Measurements from ENCODE around the gene TNFRSF11A.

TNFRSF11A gene

DNA sequence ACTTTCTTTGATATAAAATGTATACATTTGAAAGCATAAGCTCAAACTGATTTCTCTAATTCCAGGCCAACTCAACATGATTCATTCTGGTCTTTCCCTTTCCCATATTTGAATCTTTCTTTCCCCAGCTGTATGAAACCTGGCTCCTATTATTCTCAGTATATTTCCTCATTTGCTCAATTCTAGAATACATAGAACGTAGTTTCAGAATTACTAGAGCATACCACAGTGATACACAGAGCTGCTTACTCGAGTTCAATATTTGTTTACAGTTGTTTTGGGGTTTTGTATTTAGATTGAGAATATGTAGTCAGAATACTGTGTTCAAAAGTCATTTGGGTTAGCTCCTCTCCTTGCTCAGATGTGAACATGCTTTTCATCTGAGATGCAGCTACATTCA, 43.0 kb downstream of the TNFRSF11A start:
- H3K27ac ChIP-seq (ENCODE audit: poor library complexity, severe bottlenecking), result no peak overlapping the region
- no peaks in the 10 kb centered on the region for H3K4me1 ChIP-seq (ENCODE audit: insufficient read depth, poor library complexity, severe bottlenecking)
- H3K9me3 ChIP-seq (ENCODE audit: severe bottlenecking), result no peaks in the 10 kb centered on the region
- H3K27me3 ChIP-seq (ENCODE audit: insufficient read depth, poor library complexity, severe bottlenecking), result no peaks in the 10 kb centered on the region
- no peak overlapping the region for H3K4me3 ChIP-seq (ENCODE audit: severe bottlenecking)
- DNase-seq (ENCODE audit: low spot score), result no peak
- H3K36me3 ChIP-seq (ENCODE audit: low read depth), result no peaks in the 10 kb centered on the region
- TF ChIP-seq, protein P1, sequence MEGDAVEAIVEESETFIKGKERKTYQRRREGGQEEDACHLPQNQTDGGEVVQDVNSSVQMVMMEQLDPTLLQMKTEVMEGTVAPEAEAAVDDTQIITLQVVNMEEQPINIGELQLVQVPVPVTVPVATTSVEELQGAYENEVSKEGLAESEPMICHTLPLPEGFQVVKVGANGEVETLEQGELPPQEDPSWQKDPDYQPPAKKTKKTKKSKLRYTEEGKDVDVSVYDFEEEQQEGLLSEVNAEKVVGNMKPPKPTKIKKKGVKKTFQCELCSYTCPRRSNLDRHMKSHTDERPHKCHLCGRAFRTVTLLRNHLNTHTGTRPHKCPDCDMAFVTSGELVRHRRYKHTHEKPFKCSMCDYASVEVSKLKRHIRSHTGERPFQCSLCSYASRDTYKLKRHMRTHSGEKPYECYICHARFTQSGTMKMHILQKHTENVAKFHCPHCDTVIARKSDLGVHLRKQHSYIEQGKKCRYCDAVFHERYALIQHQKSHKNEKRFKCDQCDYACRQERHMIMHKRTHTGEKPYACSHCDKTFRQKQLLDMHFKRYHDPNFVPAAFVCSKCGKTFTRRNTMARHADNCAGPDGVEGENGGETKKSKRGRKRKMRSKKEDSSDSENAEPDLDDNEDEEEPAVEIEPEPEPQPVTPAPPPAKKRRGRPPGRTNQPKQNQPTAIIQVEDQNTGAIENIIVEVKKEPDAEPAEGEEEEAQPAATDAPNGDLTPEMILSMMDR (IDR thresholded peaks at IDR 0.05; ENCODE audit: poor library complexity, severe bottlenecking), result no peak
- ATAC-seq (ENCODE audit: low read depth), result no peak

DNA sequence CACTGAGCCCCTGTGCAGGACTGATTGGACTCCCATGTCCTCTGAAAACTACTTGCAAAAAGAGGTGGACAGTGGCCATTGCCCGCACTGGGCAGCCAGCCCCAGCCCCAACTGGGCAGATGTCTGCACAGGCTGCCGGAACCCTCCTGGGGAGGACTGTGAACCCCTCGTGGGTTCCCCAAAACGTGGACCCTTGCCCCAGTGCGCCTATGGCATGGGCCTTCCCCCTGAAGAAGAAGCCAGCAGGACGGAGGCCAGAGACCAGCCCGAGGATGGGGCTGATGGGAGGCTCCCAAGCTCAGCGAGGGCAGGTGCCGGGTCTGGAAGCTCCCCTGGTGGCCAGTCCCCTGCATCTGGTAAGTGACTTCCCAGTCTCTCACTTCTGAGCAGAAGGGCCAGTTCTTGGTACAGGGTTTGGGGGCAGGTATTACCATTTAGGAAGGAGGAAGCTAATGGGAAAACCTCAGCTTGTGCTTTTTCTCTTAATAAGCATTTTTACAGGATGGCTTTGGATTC, 44.1 kb downstream of the TNFRSF11A start:
- TF ChIP-seq, protein P1 (IDR thresholded peaks at IDR 0.05; ENCODE audit: poor library complexity, severe bottlenecking), result no peak
- DNase-seq (ENCODE audit: low spot score) (no peak), ATAC-seq (ENCODE audit: low read depth) (no peak)
- no peaks in the 10 kb centered on the region for H3K9me3 ChIP-seq (ENCODE audit: severe bottlenecking)
- H3K27ac ChIP-seq (ENCODE audit: poor library complexity, severe bottlenecking), result no peak overlapping the region
- no peaks in the 10 kb centered on the region for H3K27me3 ChIP-seq (ENCODE audit: insufficient read depth, poor library complexity, severe bottlenecking)
- no peaks in the 10 kb centered on the region for H3K4me1 ChIP-seq (ENCODE audit: insufficient read depth, poor library complexity, severe bottlenecking)
- H3K36me3 ChIP-seq (ENCODE audit: low read depth), result no peaks in the 10 kb centered on the region
- no peak overlapping the region for H3K4me3 ChIP-seq (ENCODE audit: severe bottlenecking)

DNA sequence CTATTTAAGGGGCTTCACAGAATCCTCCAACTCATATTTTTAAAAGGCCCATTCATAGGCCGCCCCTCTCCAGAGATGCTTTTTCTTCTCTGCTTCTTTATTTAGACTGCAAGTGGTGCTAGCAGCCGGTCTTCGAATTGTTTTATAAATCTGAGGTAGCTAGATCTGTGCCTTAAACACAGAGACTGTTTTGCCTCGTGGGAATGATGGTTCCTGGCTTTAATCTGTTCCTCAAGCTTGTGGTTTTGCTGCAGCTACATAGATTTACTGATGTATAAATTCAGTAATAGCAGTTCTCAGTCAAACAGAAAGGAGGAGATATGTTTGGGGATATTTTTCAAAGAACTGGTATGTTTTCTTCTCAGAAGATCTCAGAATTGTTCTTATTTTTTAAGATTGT, 45.3 kb downstream of the TNFRSF11A start:
- H3K9me3 ChIP-seq (ENCODE audit: severe bottlenecking), result no peaks in the 10 kb centered on the region
- H3K27me3 ChIP-seq (ENCODE audit: insufficient read depth, poor library complexity, severe bottlenecking), result no peaks in the 10 kb centered on the region
- DNase-seq (ENCODE audit: low spot score) (no peak), ATAC-seq (ENCODE audit: low read depth) (no peak)
- no peaks in the 10 kb centered on the region for H3K4me1 ChIP-seq (ENCODE audit: insufficient read depth, poor library complexity, severe bottlenecking)
- H3K27ac ChIP-seq (ENCODE audit: poor library complexity, severe bottlenecking), result no peak overlapping the region
- H3K36me3 ChIP-seq (ENCODE audit: low read depth), result no peaks in the 10 kb centered on the region
- TF ChIP-seq, protein P1 (IDR thresholded peaks at IDR 0.05; ENCODE audit: poor library complexity, severe bottlenecking), result no peak
- H3K4me3 ChIP-seq (ENCODE audit: severe bottlenecking), result no peak overlapping the region

DNA sequence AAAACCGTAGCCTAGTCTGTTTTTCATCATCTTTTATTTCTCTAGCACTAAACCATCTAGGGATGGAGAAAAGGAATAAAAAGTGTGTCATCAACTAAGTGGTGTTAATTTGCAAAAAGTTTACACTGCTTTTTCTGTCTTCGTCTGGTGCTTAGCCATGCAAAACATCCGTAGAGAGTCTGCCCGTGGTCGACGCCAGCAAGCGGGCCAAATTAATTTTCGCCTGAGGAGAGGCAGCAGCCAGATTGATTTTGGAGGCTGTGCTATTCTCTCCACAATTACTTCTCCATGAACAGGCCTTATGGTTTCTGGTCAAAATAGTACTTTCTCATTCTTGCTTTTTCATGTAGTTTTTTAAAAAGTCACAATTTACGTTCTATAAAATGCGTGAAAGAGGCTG, 46.3 kb downstream of the TNFRSF11A start:
- Histone ChIP-seq H3K4me1 (ENCODE audit: insufficient read depth, poor library complexity, severe bottlenecking) (no peaks in the 10 kb centered on the region), H3K9me3 (ENCODE audit: severe bottlenecking) (no peaks in the 10 kb centered on the region), H3K27me3 (ENCODE audit: insufficient read depth, poor library complexity, severe bottlenecking) (no peaks in the 10 kb centered on the region), H3K36me3 (ENCODE audit: low read depth) (no peaks in the 10 kb centered on the region), H3K4me3 (ENCODE audit: severe bottlenecking) (no peak overlapping the region), H3K27ac (ENCODE audit: poor library complexity, severe bottlenecking) (no peak overlapping the region)
- no peak for ATAC-seq (ENCODE audit: low read depth)
- TF ChIP-seq, protein P1 (IDR thresholded peaks at IDR 0.05; ENCODE audit: poor library complexity, severe bottlenecking), result no peak
- DNase-seq (ENCODE audit: low spot score), result no peak

DNA sequence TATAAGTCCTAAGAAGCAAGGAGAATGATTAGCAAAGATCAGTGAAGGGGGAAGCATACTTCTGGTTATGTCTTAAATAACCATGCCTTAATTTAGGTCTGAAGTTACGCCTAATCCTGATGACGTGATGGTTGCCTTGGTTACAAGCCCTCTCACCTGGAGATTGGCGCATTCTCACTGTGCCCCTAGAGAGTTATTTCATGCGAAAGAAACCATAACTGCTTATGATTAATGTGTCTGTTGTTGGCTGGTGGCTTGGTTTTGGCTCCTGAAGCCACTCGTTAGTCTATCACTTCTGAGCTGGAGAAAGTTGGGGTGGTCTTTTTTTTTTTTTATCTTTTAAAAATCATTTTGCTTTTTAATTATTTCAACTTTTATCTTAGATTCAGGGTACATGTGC, 47.0 kb downstream of the TNFRSF11A start:
- DNase-seq (ENCODE audit: low spot score), result no peak
- H3K27me3 ChIP-seq (ENCODE audit: insufficient read depth, poor library complexity, severe bottlenecking), result no peaks in the 10 kb centered on the region
- H3K36me3 ChIP-seq (ENCODE audit: low read depth), result no peaks in the 10 kb centered on the region
- TF ChIP-seq, protein P1 (IDR thresholded peaks at IDR 0.05; ENCODE audit: poor library complexity, severe bottlenecking), result no peak
- no peaks in the 10 kb centered on the region for H3K4me1 ChIP-seq (ENCODE audit: insufficient read depth, poor library complexity, severe bottlenecking)
- ATAC-seq (ENCODE audit: low read depth), result no peak
- H3K4me3 ChIP-seq (ENCODE audit: severe bottlenecking), result no peak overlapping the region
- no peak overlapping the region for H3K27ac ChIP-seq (ENCODE audit: poor library complexity, severe bottlenecking)
- H3K9me3 ChIP-seq (ENCODE audit: severe bottlenecking), result no peaks in the 10 kb centered on the region

Measured in RWPE2 (cell line).